ENCODE measurements around the gene AKR7A3.
"Not testable (repeated sequence)": the region's sequence is repeated elsewhere in the genome, so short reads cannot be mapped to it uniquely, and the experiment has no call there.

Gene AKR7A3

GRCh38 chr1:19317126-19317910 is 28.7 kb upstream of the AKR7A3 start:
- DNase-seq: no peak

GRCh38 chr1:19315378-19316198 is 27.0 kb upstream of the AKR7A3 start:
- DNase-seq: no peak

- no peak for DNase-seq
Measured at GRCh38 chr1:19313961-19314882, 25.7 kb upstream of the AKR7A3 start.

- no peak for DNase-seq
Measured at GRCh38 chr1:19313636-19313959, 25.0 kb upstream of the AKR7A3 start.

GRCh38 chr1:19312782-19313635 is 24.4 kb upstream of the AKR7A3 start:
- no peak for DNase-seq

GRCh38 chr1:19311931-19312781 is 23.6 kb upstream of the AKR7A3 start, which contains the start of the genes AKR7A2 and SLC66A1:
AKR7A2 (minus strand) TSS chr1:19312144; CDS start chr1:19312124, 20 bp downstream.
SLC66A1 (plus strand) TSS chr1:19312326; CDS start chr1:19317678, 5,352 bp downstream.
- peak; percentile 95 for DNase-seq

GRCh38 chr1:19311503-19311930 is 22.9 kb upstream of the AKR7A3 start:
- no peak for DNase-seq

GRCh38 chr1:19310720-19311502 is 22.3 kb upstream of the AKR7A3 start:
- DNase-seq: no peak

GRCh38 chr1:19310061-19310460 is 21.5 kb upstream of the AKR7A3 start:
- no peak for DNase-seq

GRCh38 chr1:19309123-19309813 is 20.7 kb upstream of the AKR7A3 start:
- DNase-seq: no peak

GRCh38 chr1:19308509-19308907 is 19.9 kb upstream of the AKR7A3 start:
- DNase-seq: no peak

- no peak for DNase-seq
Measured at GRCh38 chr1:19307794-19308508, 19.4 kb upstream of the AKR7A3 start.

GRCh38 chr1:19306941-19307340 is 18.4 kb upstream of the AKR7A3 start:
- DNase-seq: no peak

- no peak for DNase-seq
Measured at GRCh38 chr1:19305880-19306279, 17.3 kb upstream of the AKR7A3 start.

- DNase-seq: not testable (repeated sequence)
Measured at GRCh38 chr1:19304081-19304480, 15.5 kb upstream of the AKR7A3 start.

GRCh38 chr1:19300211-19300610 is 11.6 kb upstream of the AKR7A3 start:
- DNase-seq: no peak

- no peak for DNase-seq
Measured at GRCh38 chr1:19294638-19295037, 6.1 kb upstream of the AKR7A3 start.

- no peak for DNase-seq
Measured at GRCh38 chr1:19289244-19289643, 674 bp upstream of the AKR7A3 start.
